HepG2 (cell line): ENCODE measurements around the gene ACAP1. TPM values are rescaled to one million over a fixed set of nuclear protein-coding genes. Genes with fewer than 3 reads are reported as not detected.

Experiments
- ATAC-seq: fragments of 200-7000 bp; cut with Tn5 transposase; 3 replicates; pipeline ENCODE4 v1.9.1; 2020; ENCODE audit warnings: mild to moderate bottlenecking, moderate library complexity
- BruUV-seq: library from RNA; stranded (reverse); fragments of 400-500 nt; replicated peaks from 2 replicates; lab custom pipeline; 2021; lab: Mats Ljungman, UMichigan
- CTCF ChIA-PET: fragments of 300-600 bp; formaldehyde crosslinking; extraction: SDS; loops from one replicate; lab custom pipeline; 2021; ENCODE audit warnings: low total read pairs, inconsistent platforms, low intra/inter-chr PET ratio; lab: Yijun Ruan, JAX
- POLR2A ChIA-PET: fragments of 350-600 bp; sonication (Branson Sonifier 250); formaldehyde crosslinking; loops from one replicate; lab custom pipeline; 2020; ENCODE audit warnings: antibody characterized with exemption, inconsistent platforms; lab: Yijun Ruan, JAX
- DNase-seq: peaks from one replicate; pipeline ENCODE4 v3.0.0-alpha.2; 2015; ENCODE audit warnings: low spot score
- FAIRE-seq: peaks from 3 replicates; lab custom pipeline; 2011; peaks lifted over from hg19 to GRCh38; lab: Jason Lieb, UNC
- H2AFZ ChIP-seq: one replicate; pipeline ENCODE4 v1.6.1; 2011; ENCODE audit warnings: low read length, inconsistent platforms
- H3K27ac ChIP-seq: fragments of 300-600 bp; 3 replicates; pipeline ENCODE4 v1.8.0; 2011; ENCODE audit warnings: mixed run types, mild to moderate bottlenecking, mixed read lengths, low read length, inconsistent platforms; ENCODE audit not compliant: insufficient read depth; ENCODE audit errors: extremely low read length
- H3K27me3 ChIP-seq, 2 experiments: fragments of 200-600 bp in 1 of 2; 2 replicates in 1 of 2; 3 replicates in 1 of 2; pipeline versions ENCODE4 v1.6.0 to v1.8.0; 2011; ENCODE audit warnings: low read length in 2 of 2, mild to moderate bottlenecking in 2 of 2, moderate library complexity in 2 of 2, inconsistent platforms in 1 of 2; ENCODE audit not compliant: insufficient read depth in 2 of 2, control insufficient read depth in 1 of 2
- H3K36me3 ChIP-seq, 2 experiments: fragments of 200-600 bp in 1 of 2; replicated peaks in 1 of 2; 2 replicates in 1 of 2; 3 replicates in 1 of 2; pipeline versions ENCODE4 v1.5.1 to v1.8.0; 2011; ENCODE audit warnings: low read length in 2 of 2, inconsistent platforms in 1 of 2; ENCODE audit not compliant: insufficient read depth in 2 of 2, control insufficient read depth in 1 of 2
- H3K4me1 ChIP-seq: 2 replicates; pipeline ENCODE4 v1.5.1; 2012; ENCODE audit warnings: low read length, inconsistent platforms; ENCODE audit not compliant: insufficient read depth
- H3K4me2 ChIP-seq: 2 replicates; pipeline ENCODE4 v1.6.0; 2011; ENCODE audit warnings: low read depth, low read length, inconsistent platforms
- H3K4me3 ChIP-seq, 3 experiments: fragments of 200-600 bp in 1 of 3; sonication (generic), shearing (Covaris generic) in 1 of 3; replicated peaks in 1 of 3; 2 replicates each; pipeline ENCODE4 v1.5.1; 2011 to 2016; ENCODE audit warnings: low read length in 3 of 3, inconsistent platforms in 2 of 3, low read depth in 2 of 3, mild to moderate bottlenecking in 2 of 3, control low read depth in 1 of 3, mixed read lengths in 1 of 3; ENCODE audit not compliant: insufficient read depth in 1 of 3
- H3K79me2 ChIP-seq: one replicate; pipeline ENCODE4 v1.6.1; 2011; ENCODE audit warnings: low read length, inconsistent platforms; ENCODE audit not compliant: insufficient read depth
- H3K9ac ChIP-seq: 2 replicates; pipeline ENCODE4 v1.6.0; 2011; ENCODE audit warnings: mild to moderate bottlenecking, low read depth, low read length, inconsistent platforms; ENCODE audit not compliant: insufficient read depth
- H3K9me3 ChIP-seq: 2 replicates; pipeline ENCODE4 v1.5.1; 2012; ENCODE audit warnings: mild to moderate bottlenecking, low read length
- H4K20me1 ChIP-seq: 2 replicates; pipeline ENCODE4 v1.6.0; 2011; ENCODE audit warnings: inconsistent platforms, mild to moderate bottlenecking, low read length, moderate library complexity; ENCODE audit not compliant: insufficient read depth
- CBX2 ChIP-seq, 2 experiments: fragments of 200-600 bp in 1 of 2; sonication (generic); formaldehyde crosslinking in 1 of 2; IDR thresholded peaks; 2 replicates each; pipeline versions ENCODE4 v1.7.0 to v1.8.1; 2018 to 2022; ENCODE audit warnings: low read depth in 2 of 2, low read length in 1 of 2, mild to moderate bottlenecking in 1 of 2, missing genetic modification reagents in 1 of 2
- CEBPG ChIP-seq: IDR thresholded peaks from 2 replicates; pipeline ENCODE4 v1.6.1; 2016
- HNRNPLL ChIP-seq: fragments of 200-400 bp; formaldehyde crosslinking; IDR thresholded peaks from 2 replicates; pipeline ENCODE4 v1.6.1; 2017; ENCODE audit warnings: mild to moderate bottlenecking, low read depth, low read length; ENCODE audit not compliant: poor library complexity, severe bottlenecking
- KDM2A ChIP-seq: sonication (generic); formaldehyde crosslinking; IDR thresholded peaks from 2 replicates; pipeline ENCODE4 v1.4.0; 2020; ENCODE audit warnings: low read depth, missing genetic modification reagents, borderline replicate concordance
- MED1 ChIP-seq: sonication (generic); formaldehyde crosslinking; IDR thresholded peaks from 2 replicates; pipeline ENCODE4 v1.4.0; 2020; ENCODE audit warnings: missing genetic modification reagents
- PATZ1 ChIP-seq: sonication (generic); formaldehyde crosslinking; IDR thresholded peaks from 2 replicates; pipeline ENCODE4 v1.4.0; 2020; ENCODE audit warnings: missing genetic modification reagents
- RXRB ChIP-seq: IDR thresholded peaks from 2 replicates; pipeline ENCODE4 v1.6.1; 2016; ENCODE audit warnings: borderline replicate concordance, missing genetic modification reagents, missing compliant biosample characterization
- SAP130 ChIP-seq: IDR thresholded peaks from 2 replicates; pipeline ENCODE4 v1.6.1; 2016; ENCODE audit warnings: low read depth
- SOX13 ChIP-seq, 3 experiments: fragments of 450-650 bp in 1 of 3; sonication (generic) in 1 of 3; formaldehyde crosslinking in 1 of 3; IDR thresholded peaks in 2 of 3; conservative IDR thresholded peaks in 1 of 3; 2 replicates each; pipeline versions ENCODE4 v1.5.0 to v1.6.1; 2016 to 2020; ENCODE audit warnings: antibody characterized with exemption in 1 of 3, mild to moderate bottlenecking in 1 of 3, missing compliant biosample characterization in 1 of 3, missing genetic modification reagents in 1 of 3, moderate library complexity in 1 of 3
- ZBTB21 ChIP-seq: sonication (generic); formaldehyde crosslinking; IDR thresholded peaks from 2 replicates; pipeline ENCODE4 v1.4.0; 2020; ENCODE audit warnings: missing genetic modification reagents
- ZBTB38 ChIP-seq: sonication (generic); formaldehyde crosslinking; IDR thresholded peaks from 2 replicates; pipeline ENCODE4 v1.5.1; 2020; ENCODE audit warnings: mild to moderate bottlenecking, missing genetic modification reagents
- ZFP90 ChIP-seq: sonication (generic); formaldehyde crosslinking; IDR thresholded peaks from 2 replicates; pipeline ENCODE4 v1.8.0; 2022; ENCODE audit warnings: missing genetic modification reagents, mild to moderate bottlenecking, inconsistent platforms, borderline replicate concordance
- ZNF710 ChIP-seq: sonication (generic); formaldehyde crosslinking; IDR thresholded peaks from 2 replicates; pipeline ENCODE4 v1.5.0; 2020; ENCODE audit warnings: mild to moderate bottlenecking, missing genetic modification reagents, borderline replicate concordance
- ZNF816 ChIP-seq: sonication (generic); formaldehyde crosslinking; IDR thresholded peaks from 2 replicates; pipeline ENCODE4 v1.8.0; 2022; ENCODE audit warnings: missing genetic modification reagents, mild to moderate bottlenecking, borderline replicate concordance
- WGBS: methylation state at CpG from one replicate; pipeline ENCODE4 v1.1.6; 2017; ENCODE audit warnings: low lambda C conversion rate; 5-methylcytosine and 5-hydroxymethylcytosine counted together
- in situ Hi-C: cut with HindIII; loops from 2 replicates; pipeline ENCODE4 v1.10.0; 2017; ENCODE audit warnings: low pct_unique_long_range_greater_than_20kb; ENCODE audit not compliant: extremely low pct_ligation_motif_present
- intact Hi-C: fragments of 100-400 bp; cut with micrococcal nuclease; formaldehyde crosslinking; loops from one replicate; pipeline ENCODE4 v1.10.0; 2022; ENCODE audit not compliant: unreplicated experiment
- polyA plus RNA-seq, 8 experiments: library from polyadenylated mRNA; depleted of rRNA in 3 of 8; stranded (reverse) in 7 of 8; unstranded in 1 of 8; fragments of >200 nt; fragmentation: Illumina TruSeq in 4 of 8; extraction: Trizol in 4 of 8; gene quantifications; 2 replicates each; pipeline versions ENCODE4 v1.2.1 to v1.2.3, GENCODE V29; 2011 to 2016; ENCODE audit warnings: low read depth in 4 of 8, missing spikeins in 1 of 8, mixed read lengths in 1 of 8; ENCODE audit not compliant: insufficient read depth in 1 of 8
- total RNA-seq, 5 experiments: library from RNA; depleted of rRNA; stranded (reverse); fragments of >200 nt; fragmentation: Illumina TruSeq; extraction: Trizol; gene quantifications; 2 replicates each; pipeline ENCODE4 v1.2.3, GENCODE V29; 2016; ENCODE audit warnings: low read depth in 1 of 5

The ACAP1 gene
- total and polyA plus RNA-seq, 2 of the 13 experiments (the other 11 are each of a cell fraction or from before 2014, with no cell fraction given), result 1.3 to 2.5 TPM

DNA sequence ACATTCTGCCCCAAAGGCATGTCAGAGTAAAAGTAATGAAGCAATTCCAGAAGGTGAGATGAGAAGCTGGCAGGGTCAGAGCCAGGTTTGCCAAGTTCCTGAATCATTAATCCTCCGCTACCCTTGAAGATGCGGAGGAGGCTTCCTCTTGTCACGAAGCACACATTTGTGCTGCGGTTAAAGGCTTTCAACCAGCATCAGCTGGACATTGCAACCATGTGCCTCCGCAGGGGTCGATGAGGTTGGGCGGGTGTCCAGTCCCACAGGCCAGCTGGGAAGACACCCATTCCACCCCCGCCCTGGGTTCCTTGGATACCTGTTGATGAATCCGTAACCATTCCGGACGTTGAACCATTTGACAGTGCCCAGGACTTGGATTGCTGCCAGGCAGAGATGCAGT lies 43.2 kb upstream of the ACAP1 start (continued):
- TF ChIP-seq ZNF710 (CRISPR knock-in tag) (0 out of 2 replicates have a peak, but pooled peaks have one; percentile 2), CEBPG (CRISPR knock-in tag) (no peak), CBX2 (IDR thresholded peaks at IDR 0.05; ENCODE audit: low read depth, low read length) (no peak), CBX2 (CRISPR knock-in tag; IDR thresholded peaks at IDR 0.05; ENCODE audit: low read depth) (no peak), ZBTB38 (CRISPR knock-in tag) (peak; percentile 43; the same call in 1 of the 2 replicates)

DNA sequence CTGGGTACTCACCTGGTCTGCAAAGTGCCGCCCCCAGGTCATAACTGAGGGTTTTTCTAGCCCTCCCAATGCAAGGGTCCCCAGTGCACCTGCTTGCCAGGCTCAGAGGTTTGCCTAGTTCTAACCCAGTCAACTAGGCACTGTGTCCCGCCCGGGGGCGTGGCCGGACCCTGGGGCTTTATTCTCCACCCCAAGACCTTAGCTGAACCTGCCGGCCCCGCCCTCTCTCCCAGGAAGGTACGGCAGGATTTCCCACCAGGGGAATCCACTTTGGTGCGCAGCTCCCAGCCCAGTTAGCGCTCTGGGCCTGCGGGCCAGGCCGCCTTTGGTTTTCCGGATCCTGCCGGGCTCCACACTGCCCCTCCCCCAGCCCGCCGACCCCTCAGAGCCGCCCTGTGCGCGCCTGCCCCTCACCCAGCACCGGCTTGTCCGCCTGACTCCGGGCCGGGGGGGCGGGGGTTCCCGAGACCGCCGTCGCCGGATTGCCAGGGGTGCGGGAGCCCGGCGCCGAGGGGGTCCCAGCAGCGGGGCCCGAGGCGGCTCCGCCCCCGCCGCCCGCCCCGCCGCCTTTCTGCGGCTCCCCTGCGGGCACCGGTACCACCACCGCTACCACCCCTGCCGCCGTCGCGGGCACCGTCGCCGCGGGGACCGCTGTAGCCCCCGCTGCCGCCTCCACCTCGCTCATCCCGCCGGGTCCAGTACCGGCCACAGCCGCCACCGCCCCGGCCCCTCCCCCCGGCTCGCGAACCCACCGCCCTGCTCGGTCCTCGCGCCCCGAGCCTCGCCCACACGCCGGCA lies 42.3 kb upstream of the ACAP1 start:
- ATAC-seq (peak; percentile 52), DNase-seq (peak; percentile 49), FAIRE-seq (peak; percentile 30)
- no peak overlapping the region for H2AFZ ChIP-seq
- no peaks in the 10 kb centered on the region for H3K36me3 ChIP-seq
- no peaks in the 10 kb centered on the region for H3K9me3 ChIP-seq
- H3K4me1 ChIP-seq, result peaks cover 41% of the 10 kb centered on the region
- intact Hi-C loops, result no loop called here
- H3K79me2 ChIP-seq, result no peaks in the 10 kb centered on the region
- 0 out of 2 replicates have a peak overlapping the region, but pooled peaks have one; percentile 34 for H3K9ac ChIP-seq
- 79% methylated on average over 42 of the region's 75 CpGs for WGBS
- ChIA-PET POLR2A (interaction anchor here (0.5 to 3.7 kb wide), 6 partner anchors 12 to 248 kb away, joined by 3 to 35 read pairs (median 4); partner anchors contain the start of genes DVL2, GABARAP and SLC2A4), CTCF (no interaction called here)
- H3K4me3 ChIP-seq, result peak overlapping the region in 2 of 3 experiments; percentile 15 to 53; a peak in 4 of 6 replicates
- H4K20me1 ChIP-seq, result no peaks in the 10 kb centered on the region
- H3K27ac ChIP-seq, result no peak overlapping the region
- BruUV-seq, result no TSS peak
- peaks cover 0 to 11% of the 10 kb centered on the region in 2 experiments; a peak in 2 of 5 replicates for H3K27me3 ChIP-seq
- in situ Hi-C loops, result no loop called here
- H3K4me2 ChIP-seq, result peak overlapping the region; percentile 75
- TF ChIP-seq ZBTB21 (CRISPR knock-in tag) (no peak), HNRNPLL (peak; percentile 33), MED1 (no peak), PATZ1 (peak; percentile 57; the same call in 1 of the 2 replicates), SAP130 (CRISPR knock-in tag) (peak; percentile 35; the same call in 1 of the 2 replicates), ZNF816 (CRISPR knock-in tag) (no peak), SOX13 (IDR thresholded peaks at IDR 0.05) (no peak), SOX13 (CRISPR knock-in tag; conservative IDR thresholded peaks at IDR 0.05 in 1 of 2, IDR thresholded peaks at IDR 0.05 in 1 of 2) (0 out of 4 replicates have a peak, but pooled peaks of 1 of the 2 experiments have one; percentile 14), ZFP90 (no peak), KDM2A (no peak), RXRB (CRISPR knock-in tag) (peak; percentile 78)
